Measurements from ENCODE around the gene ADA. TPM values are rescaled to one million over a fixed set of nuclear protein-coding genes. Genes with fewer than 3 reads are reported as not detected.
A peak's percentile ranks its signal among the peaks of the same experiment; 100 is the strongest.

Gene ADA
- total RNA-seq, 2 experiments from 2014 or later, result 67.0 to 142 TPM

DNA sequence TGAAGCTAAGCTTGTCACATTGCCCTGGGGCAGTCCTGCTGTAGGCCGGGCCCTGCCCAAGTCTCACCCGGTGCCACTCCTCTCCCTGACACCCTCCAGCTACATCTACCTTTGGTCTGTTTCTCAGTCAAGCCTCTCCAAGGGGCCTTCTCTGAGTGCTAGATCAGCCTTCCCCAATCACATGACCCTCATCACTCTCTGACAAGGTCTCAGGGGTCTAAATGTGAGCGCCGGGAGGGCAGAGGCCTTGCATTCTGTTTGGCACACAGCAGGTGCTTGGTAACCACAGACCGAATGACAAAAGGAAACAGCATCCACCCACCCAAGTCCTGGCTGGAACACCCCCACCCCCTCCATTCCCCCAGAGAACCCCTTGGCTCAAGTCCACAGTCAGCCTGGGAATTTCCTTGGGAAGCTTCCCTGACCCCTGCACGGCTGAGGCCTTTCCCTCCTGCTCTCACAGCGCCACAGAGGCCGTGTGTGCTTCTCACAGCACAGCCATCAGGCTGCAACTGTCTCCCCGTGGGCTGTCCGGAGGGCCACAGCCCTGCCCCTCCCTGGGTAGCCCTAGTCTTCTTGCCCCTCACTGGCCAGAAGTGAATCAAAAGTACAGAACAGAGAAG is 36.2 kb downstream of the ADA start:
- Histone ChIP-seq H3K9me2 (ENCODE audit: insufficient read depth, low read length) (no peaks in the 10 kb centered on the region), H4K20me1 (ENCODE audit: insufficient read depth, low read length) (no peaks in the 10 kb centered on the region), H3K79me2 (ENCODE audit: insufficient read depth, low read depth, low read length) (peaks cover 22% of the 10 kb centered on the region; the same call in 1 of the 2 replicates), H3K4me1 (ENCODE audit: insufficient read depth, low read length, poor library complexity, severe bottlenecking) (peaks cover 77% of the 10 kb centered on the region), H3K4me3 (ENCODE audit: low read depth, low read length, poor library complexity, severe bottlenecking) (no peak overlapping the region), H3K27ac (ENCODE audit: low read depth, low read length, poor library complexity, severe bottlenecking) (peak overlapping the region; percentile 93), H3K9me3 (ENCODE audit: low read length) (no peaks in the 10 kb centered on the region), H2AFZ (ENCODE audit: low read length) (no peak overlapping the region), H3K36me3 (ENCODE audit: insufficient read depth, low read length) (peaks cover 89% of the 10 kb centered on the region), H3K4me2 (ENCODE audit: low read length) (peak overlapping the region; percentile 51; the same call in 1 of the 2 replicates)
- ChIA-PET POLR2A (interaction anchor here (0.6 to 1.1 kb wide), 3 partner anchors 21 to 32 kb away, joined by 3 to 4 read pairs (median 3); no protein-coding TSS in a partner anchor), CTCF (ENCODE audit: unreplicated experiment) (interaction anchor here (1.1 kb wide), 1 partner anchor 34 kb away, joined by 4 read pairs; no protein-coding TSS in a partner anchor)
- TF ChIP-seq, protein P1, sequence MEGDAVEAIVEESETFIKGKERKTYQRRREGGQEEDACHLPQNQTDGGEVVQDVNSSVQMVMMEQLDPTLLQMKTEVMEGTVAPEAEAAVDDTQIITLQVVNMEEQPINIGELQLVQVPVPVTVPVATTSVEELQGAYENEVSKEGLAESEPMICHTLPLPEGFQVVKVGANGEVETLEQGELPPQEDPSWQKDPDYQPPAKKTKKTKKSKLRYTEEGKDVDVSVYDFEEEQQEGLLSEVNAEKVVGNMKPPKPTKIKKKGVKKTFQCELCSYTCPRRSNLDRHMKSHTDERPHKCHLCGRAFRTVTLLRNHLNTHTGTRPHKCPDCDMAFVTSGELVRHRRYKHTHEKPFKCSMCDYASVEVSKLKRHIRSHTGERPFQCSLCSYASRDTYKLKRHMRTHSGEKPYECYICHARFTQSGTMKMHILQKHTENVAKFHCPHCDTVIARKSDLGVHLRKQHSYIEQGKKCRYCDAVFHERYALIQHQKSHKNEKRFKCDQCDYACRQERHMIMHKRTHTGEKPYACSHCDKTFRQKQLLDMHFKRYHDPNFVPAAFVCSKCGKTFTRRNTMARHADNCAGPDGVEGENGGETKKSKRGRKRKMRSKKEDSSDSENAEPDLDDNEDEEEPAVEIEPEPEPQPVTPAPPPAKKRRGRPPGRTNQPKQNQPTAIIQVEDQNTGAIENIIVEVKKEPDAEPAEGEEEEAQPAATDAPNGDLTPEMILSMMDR (conservative IDR thresholded peaks at IDR 0.05; ENCODE audit: low read length), result no peak
- no peak for TF ChIP-seq EZH2phosphoT487 (IDR thresholded peaks at IDR 0.05; ENCODE audit: borderline replicate concordance, low read depth, low read length)
- no TSS peak for BruUV-seq (replicated peaks)
- DNase-seq (ENCODE audit: low spot score), result peak; percentile 72
- intact Hi-C loops (cut with micrococcal nuclease; ENCODE audit: unreplicated experiment), result no loop called here

GRCh38 chr20:44614525-44614924 is 37.0 kb downstream of the ADA start:
- H3K4me3 ChIP-seq (ENCODE audit: low read depth, low read length, poor library complexity, severe bottlenecking), result no peak overlapping the region
- H3K4me1 ChIP-seq (ENCODE audit: insufficient read depth, low read length, poor library complexity, severe bottlenecking), result peaks cover 85% of the 10 kb centered on the region
- no peak for TF ChIP-seq EZH2phosphoT487 (IDR thresholded peaks at IDR 0.05; ENCODE audit: borderline replicate concordance, low read depth, low read length)
- TF ChIP-seq, protein P1 (conservative IDR thresholded peaks at IDR 0.05; ENCODE audit: low read length), result no peak
- no TSS peak for BruUV-seq (replicated peaks)
- peaks cover 22% of the 10 kb centered on the region; the same call in 1 of the 2 replicates for H3K79me2 ChIP-seq (ENCODE audit: insufficient read depth, low read depth, low read length)
- H3K27ac ChIP-seq (ENCODE audit: low read depth, low read length, poor library complexity, severe bottlenecking), result peak overlapping the region; percentile 93
- H3K9me3 ChIP-seq (ENCODE audit: low read length), result no peaks in the 10 kb centered on the region
- no peaks in the 10 kb centered on the region for H3K9me2 ChIP-seq (ENCODE audit: insufficient read depth, low read length)
- intact Hi-C loops (cut with micrococcal nuclease; ENCODE audit: unreplicated experiment), result no loop called here
- peaks cover 81% of the 10 kb centered on the region for H3K36me3 ChIP-seq (ENCODE audit: insufficient read depth, low read length)
- no peak overlapping the region for H2AFZ ChIP-seq (ENCODE audit: low read length)
- CTCF ChIA-PET (ENCODE audit: unreplicated experiment), result interaction anchor here (1.1 kb wide), 1 partner anchor 34 kb away, joined by 4 read pairs; no protein-coding TSS in a partner anchor
- H3K4me2 ChIP-seq (ENCODE audit: low read length), result peak overlapping the region; percentile 14; the same call in 1 of the 2 replicates
- no peaks in the 10 kb centered on the region for H4K20me1 ChIP-seq (ENCODE audit: insufficient read depth, low read length)
- POLR2A ChIA-PET, result interaction anchor here (0.6 to 1.1 kb wide), 2 partner anchors 31 kb away, joined by 3 read pairs; no protein-coding TSS in a partner anchor
- DNase-seq (ENCODE audit: low spot score), result no peak

- Histone ChIP-seq H3K27ac (ENCODE audit: low read depth, low read length, poor library complexity, severe bottlenecking) (peak overlapping the region; percentile 4), H3K79me2 (ENCODE audit: insufficient read depth, low read depth, low read length) (peaks cover 26% of the 10 kb centered on the region; the same call in 1 of the 2 replicates), H4K20me1 (ENCODE audit: insufficient read depth, low read length) (no peaks in the 10 kb centered on the region), H3K4me1 (ENCODE audit: insufficient read depth, low read length, poor library complexity, severe bottlenecking) (peaks cover 84% of the 10 kb centered on the region), H3K4me2 (ENCODE audit: low read length) (no peak overlapping the region), H3K4me3 (ENCODE audit: low read depth, low read length, poor library complexity, severe bottlenecking) (no peak overlapping the region), H3K9me2 (ENCODE audit: insufficient read depth, low read length) (no peaks in the 10 kb centered on the region), H3K36me3 (ENCODE audit: insufficient read depth, low read length) (peaks cover 71% of the 10 kb centered on the region), H2AFZ (ENCODE audit: low read length) (no peak overlapping the region), H3K9me3 (ENCODE audit: low read length) (no peaks in the 10 kb centered on the region)
- ChIA-PET POLR2A (no interaction called here), CTCF (ENCODE audit: unreplicated experiment) (no interaction called here)
- no peak for DNase-seq (ENCODE audit: low spot score)
- TF ChIP-seq, protein P1 (conservative IDR thresholded peaks at IDR 0.05; ENCODE audit: low read length), result no peak
- no peak for TF ChIP-seq EZH2phosphoT487 (IDR thresholded peaks at IDR 0.05; ENCODE audit: borderline replicate concordance, low read depth, low read length)
- BruUV-seq (replicated peaks), result no TSS peak
- intact Hi-C loops (cut with micrococcal nuclease; ENCODE audit: unreplicated experiment), result no loop called here
These were observed 37.9 kb downstream of the ADA start for GRCh38 chr20:44613575-44613974.

Data from OCI-LY7 (cell line).